Measurements from ENCODE around the gene MBLAC1. TPM values are rescaled to one million over a fixed set of nuclear protein-coding genes. Genes with fewer than 3 reads are reported as not detected.

Gene MBLAC1
- total RNA-seq, 2 experiments from 2014 or later, result 1.6 to 2.2 TPM

DNA sequence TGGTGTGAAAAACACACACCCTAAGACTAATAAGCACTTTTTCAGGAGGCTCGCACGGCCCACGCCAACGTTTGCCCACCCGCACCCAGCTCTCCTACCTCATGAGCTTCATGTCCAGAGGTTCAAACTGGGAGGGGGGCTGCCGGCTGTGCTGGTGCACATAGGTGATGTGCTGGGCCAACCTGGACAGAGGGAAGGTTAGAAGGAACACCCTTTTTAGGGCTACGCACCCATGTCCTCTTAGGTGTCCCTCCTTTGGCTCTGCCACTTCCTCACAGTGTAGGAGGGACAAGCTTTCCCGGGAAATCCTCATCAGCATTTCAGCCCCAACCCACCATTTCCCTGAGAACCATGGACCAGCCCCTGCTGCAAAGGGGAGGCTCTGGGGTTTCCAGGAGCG lies 31.5 kb upstream of the MBLAC1 start:
- Mint-ChIP-seq H3K4me1 (peaks cover 47% of the 10 kb centered on the region), H3K9me3 (ENCODE audit: low read depth) (no peaks in the 10 kb centered on the region), H3K27ac (no peak overlapping the region), H3K36me3 (ENCODE audit: low read depth) (peaks cover 95% of the 10 kb centered on the region), H3K4me3 (no peak overlapping the region), H3K27me3 (no peaks in the 10 kb centered on the region)
- no peak for ATAC-seq
- DNase-seq, result no peak
- CTCF ChIA-PET, result interaction anchor here (0.7 to 1.4 kb wide), 2 partner anchors 10 to 38 kb away, joined by 3 to 5 read pairs; no protein-coding TSS in a partner anchor
- POLR2A ChIA-PET, result interaction anchor here (0.6 to 1.3 kb wide), 4 partner anchors 13 to 258 kb away, joined by 3 to 9 read pairs (median 3); no protein-coding TSS in a partner anchor
- intact Hi-C loops (cut with DNase I, micrococcal nuclease), result no loop called here

DNA sequence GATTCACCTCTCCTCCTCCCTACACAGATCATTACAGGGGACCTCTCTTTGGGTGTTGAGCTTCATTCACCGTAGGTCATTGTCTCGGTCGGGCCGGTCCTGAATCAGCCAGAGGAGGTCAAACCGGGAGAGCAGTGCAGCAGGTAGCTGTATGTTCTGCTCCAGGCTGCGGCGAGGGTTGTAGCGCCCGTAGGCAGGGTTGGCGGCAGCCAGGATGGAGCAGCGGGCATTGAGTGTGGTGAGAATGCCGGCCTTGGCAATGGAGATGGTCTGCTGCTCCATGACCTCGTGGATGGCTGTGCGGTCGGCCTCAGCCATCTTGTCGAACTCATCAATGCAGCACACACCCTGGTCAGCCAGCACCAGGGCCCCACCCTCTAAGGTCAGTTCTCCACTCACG lies 31.1 kb upstream of the MBLAC1 start:
- H3K4me3 Mint-ChIP-seq, result no peak overlapping the region
- intact Hi-C loops (cut with DNase I, micrococcal nuclease), result no loop called here
- H3K27me3 Mint-ChIP-seq, result no peaks in the 10 kb centered on the region
- H3K36me3 Mint-ChIP-seq (ENCODE audit: low read depth), result peaks cover 96% of the 10 kb centered on the region
- DNase-seq, result no peak
- CTCF ChIA-PET, result interaction anchor here (1.4 kb wide), 1 partner anchor 37 kb away, joined by 5 read pairs; no protein-coding TSS in a partner anchor
- POLR2A ChIA-PET, result interaction anchor here (0.6 to 1.3 kb wide), 3 partner anchors 13 to 257 kb away, joined by 3 to 9 read pairs (median 3); no protein-coding TSS in a partner anchor
- no peak overlapping the region for H3K27ac Mint-ChIP-seq
- no peaks in the 10 kb centered on the region for H3K9me3 Mint-ChIP-seq (ENCODE audit: low read depth)
- peaks cover 44% of the 10 kb centered on the region for H3K4me1 Mint-ChIP-seq
- no peak for ATAC-seq

DNA sequence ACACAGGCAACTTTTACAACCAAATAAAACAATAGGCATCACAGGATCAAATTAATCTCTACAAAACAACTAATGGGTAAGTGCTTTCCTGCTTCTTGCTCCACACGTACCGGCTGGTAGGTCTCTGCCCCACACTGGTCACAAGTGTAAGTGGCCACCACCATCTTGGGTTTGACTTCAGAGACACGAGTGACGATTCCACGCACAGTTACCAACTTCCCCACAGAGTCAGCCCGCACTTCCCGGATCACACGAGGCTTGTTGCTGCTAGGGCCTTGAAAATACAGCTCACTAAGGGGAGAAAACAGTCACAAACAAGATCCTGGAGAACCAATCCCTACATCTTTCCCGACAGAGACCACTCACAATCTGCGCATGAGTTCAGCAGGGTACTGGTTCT lies 27.9 kb upstream of the MBLAC1 start:
- Mint-ChIP-seq H3K4me3 (peak overlapping the region; percentile 90), H3K4me1 (peaks cover 46% of the 10 kb centered on the region), H3K27ac (peak overlapping the region; percentile 80), H3K27me3 (no peaks in the 10 kb centered on the region), H3K9me3 (ENCODE audit: low read depth) (no peaks in the 10 kb centered on the region), H3K36me3 (ENCODE audit: low read depth) (peaks cover 68% of the 10 kb centered on the region)
- CTCF ChIA-PET, result interaction anchor here (0.7 kb wide), 1 partner anchor 202 kb away, joined by 3 read pairs; no protein-coding TSS in a partner anchor
- intact Hi-C loops (cut with DNase I, micrococcal nuclease), result no loop called here
- no peak for DNase-seq
- no peak for ATAC-seq
- POLR2A ChIA-PET, result interaction anchor here (4.9 kb wide), 1 partner anchor 9 kb away, joined by 74 read pairs; the partner anchor contains the start of gene COPS6

DNA sequence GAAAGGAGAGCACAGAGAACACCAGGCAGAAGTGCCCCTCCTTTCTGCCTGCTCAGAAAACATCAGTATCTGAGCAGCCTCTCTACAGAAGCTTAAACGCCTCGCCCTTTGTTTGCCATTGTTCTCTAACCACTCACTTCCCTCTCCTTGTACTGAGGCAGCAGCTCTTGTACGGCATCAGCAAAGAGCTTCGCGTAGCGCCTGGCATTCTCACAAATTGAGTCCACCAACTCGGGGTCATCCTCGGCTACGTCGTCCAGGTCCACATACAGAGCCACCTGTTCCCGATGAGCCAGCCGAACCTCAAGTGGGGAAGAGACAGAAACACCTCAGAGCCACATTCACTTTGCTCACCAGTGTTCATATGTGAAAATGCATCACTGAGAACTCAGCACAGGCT lies 27.3 kb upstream of the MBLAC1 start:
- peaks cover 46% of the 10 kb centered on the region for H3K4me1 Mint-ChIP-seq
- H3K27ac Mint-ChIP-seq, result peak overlapping the region; percentile 94
- ATAC-seq, result no peak
- H3K27me3 Mint-ChIP-seq, result no peaks in the 10 kb centered on the region
- POLR2A ChIA-PET, result interaction anchor here (4.9 kb wide), 1 partner anchor 9 kb away, joined by 74 read pairs; the partner anchor contains the start of gene COPS6
- intact Hi-C loops (cut with DNase I, micrococcal nuclease), result no loop called here
- no peak for DNase-seq
- no peaks in the 10 kb centered on the region for H3K9me3 Mint-ChIP-seq (ENCODE audit: low read depth)
- peak overlapping the region; percentile 90 for H3K4me3 Mint-ChIP-seq
- CTCF ChIA-PET, result interaction anchor here (0.5 to 0.7 kb wide), 3 partner anchors 187 to 1056 kb away, joined by 3 read pairs; no protein-coding TSS in a partner anchor
- peaks cover 63% of the 10 kb centered on the region for H3K36me3 Mint-ChIP-seq (ENCODE audit: low read depth)

DNA sequence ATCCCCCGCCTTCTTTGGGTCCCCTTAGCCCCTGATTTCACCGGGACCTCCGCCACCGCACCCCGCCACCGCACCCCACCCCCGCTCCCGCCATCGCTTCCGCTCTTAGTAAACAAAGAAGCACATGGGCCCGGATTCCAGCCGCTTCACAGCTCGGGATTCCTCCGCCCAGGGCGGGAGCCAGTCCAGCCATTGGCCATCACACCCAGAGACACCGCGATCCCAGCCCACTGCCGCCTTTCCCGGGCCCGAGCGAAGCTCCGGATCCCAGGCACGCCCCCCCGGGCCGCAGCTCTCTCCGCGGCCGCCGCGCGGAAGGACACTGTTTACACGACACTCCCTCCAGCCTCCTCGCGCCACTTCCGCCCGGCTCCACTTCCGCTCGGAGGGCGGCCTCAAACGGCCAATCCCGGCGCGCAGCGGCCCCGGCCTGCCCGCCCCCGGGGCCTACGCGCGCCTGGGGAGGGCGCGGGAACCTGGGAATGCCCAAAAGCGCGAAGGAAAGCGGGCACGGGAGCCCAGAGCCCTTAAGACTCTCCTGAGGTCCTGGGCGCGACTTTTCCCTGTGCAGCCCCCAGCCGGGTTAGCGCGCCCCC lies 26.2 kb upstream of the MBLAC1 start:
- H3K4me1 Mint-ChIP-seq, result peaks cover 46% of the 10 kb centered on the region
- peak overlapping the region; percentile 90 for H3K4me3 Mint-ChIP-seq
- H3K9me3 Mint-ChIP-seq (ENCODE audit: low read depth), result no peaks in the 10 kb centered on the region
- ATAC-seq (peak; percentile 79), DNase-seq (peak; percentile 93)
- CTCF ChIA-PET, result interaction anchor here (0.6 to 3.0 kb wide), 6 partner anchors 10 to 722 kb away, joined by 3 to 14 read pairs (median 6); partner anchors contain the start of gene MBLAC1
- POLR2A ChIA-PET, result interaction anchor here (0.5 to 4.9 kb wide), 9 partner anchors 10 to 553 kb away, joined by 3 to 74 read pairs (median 7); partner anchors contain the start of genes COPS6, MBLAC1, TRIM4 and ZCWPW1
- H3K27me3 Mint-ChIP-seq, result no peaks in the 10 kb centered on the region
- H3K27ac Mint-ChIP-seq, result peak overlapping the region; percentile 94
- peaks cover 58% of the 10 kb centered on the region for H3K36me3 Mint-ChIP-seq (ENCODE audit: low read depth)
- intact Hi-C loops (cut with DNase I, micrococcal nuclease), result loop anchor here (1.0 to 5.0 kb wide), 14 partner anchors 10 to 693 kb away; partner anchors contain the start of genes CNPY4 (in 2 of the 2), TAF6 (in 2 of the 2), ZNF3 (in 2 of the 2) and BUD31 (in 1 of the 2)

DNA sequence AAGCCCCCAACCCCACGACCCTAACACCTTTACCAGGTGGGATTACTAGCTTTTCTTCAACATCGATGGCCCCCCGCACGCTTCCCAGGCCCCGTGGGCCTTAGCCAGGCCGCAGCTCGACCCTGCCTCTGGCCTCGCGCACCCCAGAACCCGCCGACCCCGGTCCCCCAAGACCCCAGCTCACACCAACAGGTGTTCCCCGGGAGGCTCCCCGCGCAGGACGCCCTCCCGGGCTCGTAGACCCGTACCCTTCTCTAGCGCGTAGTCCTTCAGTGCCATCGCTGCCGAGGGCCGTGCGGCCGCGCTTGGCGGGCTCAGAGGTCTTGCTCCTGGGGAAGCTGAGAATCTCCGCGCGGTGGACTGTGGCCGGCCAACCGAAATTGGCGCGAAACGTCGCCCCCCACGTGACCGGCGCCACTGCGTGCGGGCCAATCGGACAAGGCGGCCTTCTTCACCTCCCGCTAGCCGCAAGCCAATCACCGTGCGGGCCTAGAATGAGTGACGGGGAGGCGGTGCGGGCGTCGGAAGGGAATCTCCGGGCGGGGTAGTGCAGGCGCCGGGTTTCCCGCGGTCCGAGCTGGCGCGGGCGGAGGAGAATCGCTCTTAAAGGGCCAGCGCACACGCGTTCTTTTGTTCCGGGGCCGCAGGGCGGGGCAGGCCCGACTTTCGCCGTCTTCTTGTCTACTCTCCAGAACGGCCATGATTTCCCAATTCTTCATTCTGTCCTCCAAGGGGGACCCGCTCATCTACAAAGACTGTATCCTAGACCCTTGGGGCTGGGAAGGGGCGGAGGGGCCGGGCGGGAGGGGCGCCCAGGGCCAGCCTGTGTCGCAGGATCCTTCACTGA lies 25.5 kb upstream of the MBLAC1 start, which contains the start of the genes AP4M1 and MCM7:
TSS of gene AP4M1 (plus strand) at position 628 of the 847 bp plus-strand sequence. CDS start at position 700, 72 bp downstream.
TSS of gene MCM7 (minus strand) at position 382 of the 847 bp plus-strand sequence. CDS start at position 279, 103 bp downstream.
- H3K27ac Mint-ChIP-seq, result peak within 1 kb of the TSS; percentile 94
- ATAC-seq, result peak; percentile 91
- no peaks in the 10 kb centered on the region for H3K27me3 Mint-ChIP-seq
- POLR2A ChIA-PET, result interaction anchor here (0.6 to 4.9 kb wide), 14 partner anchors 10 to 678 kb away, joined by 3 to 74 read pairs (median 5); partner anchors contain the start of genes COPS6, LAMTOR4, MBLAC1 and TRIM4
- H3K4me1 Mint-ChIP-seq, result peaks cover 41% of the 10 kb centered on the region
- intact Hi-C loops (cut with DNase I, micrococcal nuclease), result loop anchor here (1.0 to 5.0 kb wide), 12 partner anchors 18 to 694 kb away; partner anchors contain the start of genes CNPY4 (in 2 of the 2), TAF6 (in 2 of the 2), ZNF3 (in 2 of the 2) and BUD31 (in 1 of the 2)
- peak; percentile 99 for DNase-seq
- H3K36me3 Mint-ChIP-seq (ENCODE audit: low read depth), result peaks cover 52% of the 10 kb centered on the region
- H3K4me3 Mint-ChIP-seq, result peak within 1 kb of the TSS; percentile 90
- no peaks in the 10 kb centered on the region for H3K9me3 Mint-ChIP-seq (ENCODE audit: low read depth)
- CTCF ChIA-PET, result interaction anchor here (0.6 to 3.0 kb wide), 11 partner anchors 9 to 722 kb away, joined by 3 to 14 read pairs (median 4); partner anchors contain the start of genes COPS6 and MBLAC1

DNA sequence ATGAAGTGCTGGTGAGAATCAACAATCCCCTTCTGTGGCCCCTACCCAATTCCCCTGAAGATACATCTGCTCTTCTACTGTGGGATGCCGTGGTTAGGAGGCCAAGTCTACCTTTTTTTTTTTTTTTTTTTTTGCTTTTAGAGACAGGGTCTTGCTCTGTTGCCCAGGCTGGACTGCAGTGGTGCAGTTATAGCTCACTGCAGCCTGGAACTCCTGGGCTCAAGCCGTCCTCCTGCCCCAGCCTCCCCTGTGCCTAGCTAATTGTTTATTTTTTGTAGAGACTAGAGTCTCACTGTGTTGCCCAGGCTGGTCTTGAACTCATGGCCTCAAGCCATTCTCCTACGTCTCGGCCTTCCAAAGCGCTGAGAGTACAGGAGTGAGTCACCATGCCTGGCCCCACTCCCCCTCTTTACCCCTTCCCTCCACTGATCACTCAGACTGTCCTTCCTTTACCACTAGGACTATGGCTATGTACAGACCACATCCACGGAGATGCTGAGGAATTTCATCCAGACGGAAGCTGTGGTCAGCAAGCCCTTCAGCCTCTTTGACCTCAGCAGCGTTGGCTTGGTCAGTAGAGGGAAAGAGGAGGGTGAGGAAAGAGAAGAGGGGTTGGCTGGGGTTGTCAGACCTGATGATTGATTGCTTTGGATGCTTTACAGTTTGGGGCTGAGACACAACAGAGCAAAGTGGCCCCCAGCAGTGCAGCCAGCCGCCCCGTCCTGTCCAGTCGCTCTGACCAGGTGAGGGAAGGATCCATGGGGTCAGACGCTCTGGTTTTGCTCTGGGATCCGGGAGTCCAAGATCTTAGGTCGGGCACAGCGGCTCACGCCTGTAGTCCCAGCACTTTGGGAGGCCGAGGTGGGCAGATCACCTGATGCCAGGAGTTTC lies 23.6 kb upstream of the MBLAC1 start:
- Mint-ChIP-seq H3K27me3 (no peaks in the 10 kb centered on the region), H3K4me1 (peaks cover 30% of the 10 kb centered on the region), H3K9me3 (ENCODE audit: low read depth) (no peaks in the 10 kb centered on the region), H3K36me3 (ENCODE audit: low read depth) (peaks cover 36% of the 10 kb centered on the region), H3K4me3 (peak overlapping the region; percentile 90), H3K27ac (peak overlapping the region; percentile 66)
- CTCF ChIA-PET, result interaction anchor here (0.6 to 3.0 kb wide), 4 partner anchors 17 to 325 kb away, joined by 3 to 14 read pairs (median 4); partner anchors contain the start of gene ZCWPW1
- ATAC-seq (no peak), DNase-seq (no peak)
- intact Hi-C loops (cut with DNase I, micrococcal nuclease), result loop anchor here in 1 of 2 experiments (5.0 kb wide), 2 partner anchors 569 to 696 kb away; partner anchors contain the start of genes BUD31, GNB2 and PDAP1
- POLR2A ChIA-PET, result interaction anchor here (1.1 to 4.9 kb wide), 3 partner anchors 13 to 602 kb away, joined by 4 to 74 read pairs (median 9); partner anchors contain the start of genes COPS6 and POP7

DNA sequence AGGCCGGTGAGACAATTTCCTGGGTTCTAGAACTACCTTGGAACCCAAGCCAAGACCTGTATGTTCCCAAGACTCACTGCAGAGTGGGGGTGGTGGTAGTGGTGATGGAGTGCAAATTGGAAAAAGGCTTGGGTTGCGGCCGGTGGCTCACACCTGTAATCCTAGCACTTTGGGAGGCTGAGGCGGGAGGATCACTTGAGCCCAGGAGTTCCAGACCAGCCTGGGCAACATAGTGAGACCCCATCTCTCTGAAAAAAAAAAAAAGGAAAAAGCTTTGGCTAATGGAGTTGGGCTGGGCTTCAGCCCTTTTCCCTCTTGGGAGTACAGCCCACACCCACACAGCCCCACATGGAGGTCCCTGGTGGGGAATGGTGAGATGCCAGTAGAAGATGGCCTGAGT lies 21.2 kb upstream of the MBLAC1 start:
- POLR2A ChIA-PET, result interaction anchor here (0.6 kb wide), 1 partner anchor 300 kb away, joined by 4 read pairs; no protein-coding TSS in a partner anchor
- intact Hi-C loops (cut with DNase I, micrococcal nuclease), result no loop called here
- DNase-seq (no peak), ATAC-seq (no peak)
- CTCF ChIA-PET, result interaction anchor here (0.6 to 0.7 kb wide), 2 partner anchors 12 to 423 kb away, joined by 3 read pairs; no protein-coding TSS in a partner anchor
- Mint-ChIP-seq H3K36me3 (ENCODE audit: low read depth) (peaks cover 19% of the 10 kb centered on the region), H3K4me3 (no peak overlapping the region), H3K9me3 (ENCODE audit: low read depth) (no peaks in the 10 kb centered on the region), H3K4me1 (peaks cover 9% of the 10 kb centered on the region), H3K27ac (no peak overlapping the region), H3K27me3 (no peaks in the 10 kb centered on the region)

DNA sequence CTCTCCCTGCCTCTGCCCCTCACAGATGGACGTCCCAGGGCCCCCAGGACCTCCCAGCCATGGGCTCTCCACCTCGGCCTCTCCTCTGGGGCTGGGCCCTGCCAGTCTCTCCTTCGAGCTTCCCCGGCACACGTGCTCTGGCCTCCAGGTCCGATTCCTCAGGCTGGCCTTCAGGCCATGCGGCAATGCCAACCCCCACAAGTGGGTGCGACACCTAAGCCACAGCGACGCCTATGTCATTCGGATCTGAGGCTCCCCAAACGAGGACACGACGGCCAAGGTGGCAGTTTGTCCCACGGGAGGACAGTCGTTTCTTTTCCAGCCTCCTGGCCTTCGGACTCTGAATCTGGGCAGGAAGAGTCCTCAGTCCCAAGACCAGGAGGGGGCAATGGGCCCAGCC lies 20.1 kb upstream of the MBLAC1 start:
- Mint-ChIP-seq H3K36me3 (ENCODE audit: low read depth) (peaks cover 21% of the 10 kb centered on the region), H3K9me3 (ENCODE audit: low read depth) (no peaks in the 10 kb centered on the region), H3K4me3 (no peak overlapping the region), H3K27ac (no peak overlapping the region), H3K4me1 (peaks cover 9% of the 10 kb centered on the region), H3K27me3 (no peaks in the 10 kb centered on the region)
- ATAC-seq (no peak), DNase-seq (no peak)
- ChIA-PET CTCF (no interaction called here), POLR2A (interaction anchor here (0.6 kb wide), 1 partner anchor 13 kb away, joined by 3 read pairs; no protein-coding TSS in a partner anchor)
- intact Hi-C loops (cut with DNase I, micrococcal nuclease), result no loop called here
